Left kidney (tissue), 8 donors: ENCODE measurements around the gene TFAP2D. TPM values are rescaled to one million over a fixed set of nuclear protein-coding genes. Genes with fewer than 3 reads are reported as not detected.
A peak's percentile ranks its signal among the peaks of the same experiment; 100 is the strongest.

ENCODE experiments used
- DNase-seq: peaks from one replicate; pipeline ENCODE4 v3.0.0-alpha.2; 2013
- long read RNA-seq, 8 donors: transcript quantifications; one replicate each; lab custom pipeline, GENCODE V29; 2026
- polyA plus RNA-seq: library from polyadenylated mRNA; unstranded; fragments of 120-200 nt; gene quantifications from one replicate; pipeline ENCODE4 v1.2.1, GENCODE V29; 2013; ENCODE audit not compliant: insufficient read length

TFAP2D gene
- polyA plus RNA-seq, result not detected
- long read RNA-seq, donor 1, result 0 reads
- long read RNA-seq, donor 2, result 0 reads
- long read RNA-seq, donor 3, result 0 reads
- long read RNA-seq, donor 4, result 0 reads
- long read RNA-seq, donor 5, result 0 reads
- long read RNA-seq, donor 6, result 0 reads
- long read RNA-seq, donor 7, result 0 reads
- long read RNA-seq, donor 8, result 0 reads

- no peak for DNase-seq
These were observed at the start of gene TFAP2D for GRCh38 chr6:50713226-50713625. Gene TFAP2D (plus strand): TSS chr6:50713526. CDS start chr6:50714056, 530 bp downstream.

DNA sequence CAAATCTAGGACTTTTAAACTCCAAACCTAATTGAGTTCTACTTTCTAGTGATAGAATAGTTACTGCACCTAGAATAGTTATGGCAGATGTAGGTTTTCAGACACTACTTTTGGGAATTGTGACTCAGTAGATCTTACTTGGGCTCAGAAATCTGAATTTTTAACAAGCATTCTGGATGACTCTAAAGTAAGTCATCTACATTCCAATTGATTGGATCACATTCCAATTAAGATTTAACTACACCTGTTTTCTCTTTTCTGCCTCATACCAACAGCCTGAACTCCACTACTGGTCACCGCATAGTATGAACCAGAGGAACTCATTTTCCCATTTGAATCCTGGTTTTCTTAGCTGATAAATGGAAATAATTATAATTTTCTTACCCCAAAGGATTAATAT, 49.5 kb upstream of the TFAP2D start:
- no peak for DNase-seq

DNA sequence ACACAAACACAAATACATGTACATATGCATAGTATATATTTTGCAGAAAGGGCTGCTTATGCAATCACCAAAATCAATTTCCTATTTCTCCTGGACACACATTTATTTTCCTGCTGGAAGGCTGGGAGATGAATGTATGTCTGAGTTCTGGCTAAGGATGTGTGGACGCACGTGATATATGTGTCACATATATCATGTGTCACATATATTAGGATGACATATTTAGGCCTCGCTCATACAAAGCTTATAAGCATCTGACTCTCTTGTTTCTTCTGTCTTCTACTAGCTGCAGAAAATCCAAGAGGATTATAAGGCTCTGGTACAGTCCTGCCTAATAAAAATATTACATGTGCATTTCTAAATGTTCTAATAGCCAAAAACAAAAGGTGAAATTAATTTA, 47.2 kb upstream of the TFAP2D start:
- no peak for DNase-seq

DNA sequence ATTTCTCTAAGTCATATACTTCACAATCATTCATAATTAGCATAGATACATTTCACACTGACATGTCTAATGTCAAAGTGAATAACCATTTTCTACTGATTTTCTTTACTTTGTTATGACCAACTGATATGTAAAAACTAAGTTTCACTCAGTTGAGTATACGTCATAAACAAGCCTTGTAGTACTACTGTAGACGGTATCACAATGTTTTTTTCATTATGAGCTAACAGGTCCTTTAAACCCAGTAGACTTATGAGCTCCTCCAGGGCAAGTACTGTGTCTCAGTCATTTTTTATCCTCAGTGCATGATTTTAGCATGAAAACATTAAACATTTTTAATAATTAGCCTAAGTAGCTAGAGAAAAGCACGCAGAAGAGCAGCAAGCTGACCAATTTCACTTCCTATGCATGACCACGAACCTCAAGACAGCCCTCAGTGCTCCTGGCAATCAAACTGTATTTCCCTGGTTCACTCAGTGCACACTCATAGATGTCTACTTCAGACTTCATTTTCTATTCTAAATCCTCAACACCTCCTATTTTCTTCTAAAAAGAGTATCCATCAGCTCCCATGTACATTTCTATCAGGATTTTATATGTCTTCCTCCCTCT, 32.0 kb upstream of the TFAP2D start:
- DNase-seq, result no peak

DNA sequence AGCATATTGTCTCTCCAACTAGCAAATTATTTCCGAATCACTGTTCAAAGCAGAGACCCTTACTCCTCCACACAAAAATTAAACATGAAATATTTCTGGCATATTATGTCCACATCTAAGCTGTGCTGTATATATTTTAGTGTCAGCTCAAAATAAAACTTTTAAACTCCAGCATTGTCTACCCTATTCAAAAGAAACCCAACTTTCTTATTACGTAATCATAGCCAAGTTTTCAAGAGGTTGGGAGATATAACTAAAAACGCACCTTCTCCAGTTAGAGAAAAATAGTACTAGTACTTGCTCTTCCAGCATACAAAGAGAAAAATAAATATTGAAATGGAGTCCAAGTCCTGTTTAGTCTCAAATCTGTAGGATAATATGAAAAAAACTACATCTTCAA, 24.1 kb upstream of the TFAP2D start:
- DNase-seq, result no peak

- no peak for DNase-seq
These were observed 21.4 kb upstream of the TFAP2D start for GRCh38 chr6:50691814-50692495.

DNA sequence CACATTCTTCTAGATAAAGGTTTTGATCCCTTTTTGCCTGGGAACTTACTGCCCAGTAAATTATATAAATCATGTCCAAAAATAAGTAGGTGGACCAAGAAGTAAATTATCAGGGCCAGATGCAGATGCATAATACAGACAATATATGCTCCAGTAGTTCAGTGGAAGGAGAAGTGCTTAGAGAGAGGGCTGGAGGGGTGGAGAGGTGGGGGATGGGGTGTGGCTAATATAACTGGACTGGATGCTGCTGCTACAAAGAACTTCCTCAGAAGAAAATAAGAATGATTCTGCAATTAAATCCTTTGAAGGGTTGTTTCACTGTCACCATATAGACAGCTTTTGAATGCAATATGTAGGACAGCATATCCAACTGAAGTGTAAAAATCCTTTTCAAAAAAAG, 14.8 kb upstream of the TFAP2D start:
- DNase-seq, result no peak

- DNase-seq, result peak; percentile 31
These were observed 14.1 kb upstream of the TFAP2D start for GRCh38 chr6:50699051-50699775.

DNA sequence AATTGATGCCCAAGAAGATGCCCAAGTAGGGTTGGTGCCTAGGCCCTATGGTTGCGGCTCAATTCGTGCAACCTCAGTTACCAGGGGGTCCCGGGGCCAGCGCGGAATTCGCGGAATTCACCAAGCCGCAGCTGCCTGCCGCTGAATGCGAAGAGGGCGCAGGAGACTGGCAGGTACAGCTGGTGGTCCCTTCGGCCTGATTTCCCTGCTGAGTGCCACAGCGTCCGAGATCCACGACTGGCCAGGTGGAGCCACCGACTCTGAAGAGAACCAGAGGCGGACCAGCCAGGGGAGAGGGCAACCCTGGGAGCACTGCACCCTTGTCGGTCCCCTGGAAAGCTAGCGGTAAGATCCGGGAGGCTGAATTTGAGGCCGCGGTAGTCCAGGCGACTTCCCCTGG, 6.8 kb upstream of the TFAP2D start:
- no peak for DNase-seq

DNA sequence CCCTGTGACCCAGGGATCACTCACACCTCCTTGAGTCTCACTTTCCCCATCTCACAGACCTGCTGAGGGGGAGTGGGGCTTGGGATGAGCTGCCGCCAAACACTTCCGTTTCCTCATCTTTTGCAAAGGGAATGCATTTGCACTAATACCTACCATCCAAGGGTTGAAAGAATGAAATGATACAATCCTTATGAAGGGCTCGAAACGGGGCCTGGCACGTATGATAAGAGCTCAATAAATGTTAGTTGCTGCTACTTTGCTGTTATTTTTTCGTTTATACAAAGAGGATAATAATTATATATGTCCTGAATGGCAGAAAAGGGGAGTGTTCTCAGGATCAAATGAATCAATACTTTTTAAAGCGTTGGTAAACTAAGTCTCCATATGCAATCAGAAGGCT, 6.1 kb upstream of the TFAP2D start:
- no peak for DNase-seq

GRCh38 chr6:50707652-50708300, 5.5 kb upstream of the TFAP2D start:
- DNase-seq, result no peak

- no peak for DNase-seq
These were observed 4.5 kb upstream of the TFAP2D start for GRCh38 chr6:50708664-50709365.

DNA sequence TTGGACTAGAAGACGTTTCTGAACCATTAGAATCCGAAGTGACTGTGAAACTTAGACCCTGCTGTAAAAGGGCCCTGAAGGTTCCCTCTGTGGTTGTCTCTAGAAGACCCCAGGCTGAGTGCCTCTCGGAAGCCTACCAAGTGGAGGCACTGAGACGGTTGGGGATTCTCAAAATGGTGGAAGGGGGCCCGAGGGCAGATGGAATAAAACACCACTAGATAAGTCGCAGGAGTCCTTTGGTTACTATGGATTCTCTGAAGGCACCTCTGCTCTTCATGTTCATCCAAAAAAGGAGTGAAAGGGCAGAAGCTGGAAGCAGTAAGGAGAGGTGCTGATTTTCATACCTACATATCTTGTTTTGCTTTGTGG, 4.0 kb upstream of the TFAP2D start:
- no peak for DNase-seq

DNA sequence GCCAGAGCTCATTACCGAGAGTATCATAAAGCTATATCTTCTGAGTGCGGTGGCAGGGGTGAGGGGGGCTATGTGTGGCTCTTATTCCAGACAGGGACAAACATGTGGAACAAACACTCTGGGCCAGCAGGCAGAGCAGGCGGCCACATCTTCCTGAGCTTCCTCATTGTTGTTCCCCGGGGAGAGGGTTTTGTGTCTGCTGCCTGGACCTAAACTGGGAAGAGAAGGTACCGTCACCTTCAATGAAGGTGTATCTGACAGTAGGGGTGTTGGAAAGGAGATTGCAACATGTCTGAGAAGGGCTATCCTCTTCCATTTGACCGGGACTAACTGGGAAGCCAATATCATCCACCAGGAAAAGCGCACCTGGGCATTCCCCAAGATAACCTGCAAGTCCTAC, 1.6 kb upstream of the TFAP2D start:
- DNase-seq, result no peak

GRCh38 chr6:50712291-50712690, 1.0 kb upstream of the TFAP2D start:
- DNase-seq, result no peak

GRCh38 chr6:50713977-50714486, 706 bp downstream of the TFAP2D start:
- no peak for DNase-seq

DNA sequence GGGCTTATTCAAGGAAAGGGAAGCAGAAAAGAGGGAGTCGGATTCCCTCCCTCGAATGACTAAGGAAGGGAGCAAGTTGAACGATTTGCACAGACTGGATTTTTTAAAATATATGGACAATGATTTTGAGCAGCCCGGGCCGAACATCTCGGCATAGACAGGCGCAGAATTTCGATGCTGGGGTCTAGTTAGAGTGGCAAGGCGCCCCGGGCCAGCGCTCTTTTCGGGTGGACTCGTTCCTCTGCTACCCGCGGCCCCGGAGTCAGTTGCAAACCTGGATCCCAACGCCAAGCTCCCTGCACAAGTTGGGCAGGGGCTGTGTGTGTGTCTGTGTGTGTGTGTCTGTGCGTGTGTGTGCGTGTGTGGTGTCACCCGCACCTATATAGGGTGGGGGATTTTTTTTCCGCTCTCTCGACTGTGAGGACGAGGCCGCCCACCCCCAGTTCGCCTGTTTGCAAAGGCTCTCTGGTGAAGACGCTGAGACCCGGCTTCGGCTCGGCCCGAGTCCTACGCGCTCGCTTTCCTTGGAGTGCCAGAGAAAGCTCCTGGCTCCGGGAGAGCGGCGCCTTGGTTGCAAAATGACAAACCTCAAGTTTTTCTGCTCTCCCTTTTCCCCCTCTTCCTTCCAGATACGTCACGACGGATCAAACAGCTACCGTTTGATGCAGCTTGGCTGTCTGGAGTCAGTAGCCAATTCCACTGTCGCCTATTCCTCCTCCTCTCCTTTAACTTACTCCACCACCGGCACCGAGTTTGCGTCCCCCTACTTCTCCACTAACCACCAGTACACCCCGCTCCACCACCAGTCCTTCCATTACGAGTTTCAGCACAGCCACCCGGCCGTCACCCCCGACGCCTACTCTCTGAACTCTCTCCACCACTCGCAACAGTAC, 1.4 kb downstream of the TFAP2D start:
- no peak for DNase-seq

GRCh38 chr6:50716899-50717509, 3.7 kb downstream of the TFAP2D start:
- no peak for DNase-seq

DNA sequence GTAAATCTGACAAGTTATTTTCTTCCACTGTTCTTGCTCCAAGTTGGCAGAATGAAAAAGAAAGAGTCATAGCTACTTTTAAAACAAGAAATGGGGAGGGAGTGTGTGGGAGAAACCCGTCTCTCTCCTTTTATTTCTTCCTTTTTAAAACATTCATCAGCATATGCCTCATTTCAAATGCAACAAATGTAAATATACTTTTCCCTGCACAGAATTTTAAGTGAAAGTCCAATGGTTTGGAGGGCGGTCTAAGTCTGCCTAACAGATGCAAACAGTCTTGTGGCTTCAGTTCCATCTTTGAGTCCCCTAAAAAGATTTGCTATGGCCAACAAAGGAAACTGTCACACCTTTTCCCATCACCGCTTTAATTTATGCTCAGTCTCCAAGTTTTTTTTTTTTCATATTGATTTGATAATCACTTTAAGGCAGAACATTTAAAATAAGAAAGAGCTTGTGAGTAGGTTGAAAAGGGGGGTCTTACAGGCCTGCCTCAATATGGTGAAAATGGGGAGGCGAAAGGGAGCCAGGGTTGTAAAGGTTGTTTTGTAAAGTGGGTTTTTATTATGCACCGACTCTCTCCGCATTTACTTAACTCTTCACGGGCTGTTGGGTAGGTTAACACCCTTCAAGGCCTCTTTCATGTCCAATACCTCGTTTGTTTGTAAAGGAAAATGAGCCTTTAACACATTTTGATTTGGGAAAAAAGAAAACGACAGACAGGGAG, 4.6 kb downstream of the TFAP2D start:
- no peak for DNase-seq

DNA sequence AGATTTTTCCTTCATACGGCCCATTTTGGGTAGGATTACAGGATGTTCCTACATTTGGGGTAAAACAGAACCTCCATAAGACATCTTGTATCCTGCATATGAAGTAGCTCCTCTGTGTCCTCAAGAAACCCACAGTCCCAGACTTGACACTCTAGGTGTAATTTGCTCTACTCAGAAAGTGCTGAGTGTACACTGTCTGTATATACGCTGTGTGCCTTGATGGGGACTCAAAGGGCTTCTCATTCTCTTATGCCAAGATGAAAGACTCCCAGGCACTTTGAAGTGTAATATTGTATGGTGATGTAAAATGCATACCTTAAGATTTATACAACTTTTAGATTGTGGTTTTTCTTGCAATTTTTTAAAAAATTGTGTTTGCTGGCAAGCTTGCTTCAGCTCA, 5.2 kb downstream of the TFAP2D start:
- no peak for DNase-seq
